GM23338 (cell line): Measurements from ENCODE around the gene SORL1.

Source experiments
- EZH2 ChIP-seq: fragments of 200-600 bp; sonication (generic); IDR thresholded peaks from one replicate; pipeline ENCODE4 v1.8.0; 2017; ENCODE audit warnings: antibody characterized with exemption, mild to moderate bottlenecking, low read depth; ENCODE audit not compliant: unreplicated experiment
- TF ChIP-seq, protein P1 (sequence below), 2 experiments: fragments of 200-600 bp in 1 of 2; sonication (generic) in 1 of 2; conservative IDR thresholded peaks; 2 replicates each; pipeline versions ENCODE4 v1.5.1 to v1.6.1; 2016 to 2017; ENCODE audit warnings: antibody characterized with exemption in 2 of 2, low read depth in 2 of 2, mild to moderate bottlenecking in 2 of 2, moderate library complexity in 1 of 2
- TF ChIP-seq, protein P2 (sequence below): fragments of 250-450 bp; sonication (Bioruptor Pico); IDR thresholded peaks from 2 replicates; pipeline ENCODE4 v1.5.0; 2020; ENCODE audit warnings: mild to moderate bottlenecking, moderate library complexity

GRCh38 chr11:121418625-121419114, 33.4 kb upstream of the SORL1 start:
- TF ChIP-seq, protein P1, sequence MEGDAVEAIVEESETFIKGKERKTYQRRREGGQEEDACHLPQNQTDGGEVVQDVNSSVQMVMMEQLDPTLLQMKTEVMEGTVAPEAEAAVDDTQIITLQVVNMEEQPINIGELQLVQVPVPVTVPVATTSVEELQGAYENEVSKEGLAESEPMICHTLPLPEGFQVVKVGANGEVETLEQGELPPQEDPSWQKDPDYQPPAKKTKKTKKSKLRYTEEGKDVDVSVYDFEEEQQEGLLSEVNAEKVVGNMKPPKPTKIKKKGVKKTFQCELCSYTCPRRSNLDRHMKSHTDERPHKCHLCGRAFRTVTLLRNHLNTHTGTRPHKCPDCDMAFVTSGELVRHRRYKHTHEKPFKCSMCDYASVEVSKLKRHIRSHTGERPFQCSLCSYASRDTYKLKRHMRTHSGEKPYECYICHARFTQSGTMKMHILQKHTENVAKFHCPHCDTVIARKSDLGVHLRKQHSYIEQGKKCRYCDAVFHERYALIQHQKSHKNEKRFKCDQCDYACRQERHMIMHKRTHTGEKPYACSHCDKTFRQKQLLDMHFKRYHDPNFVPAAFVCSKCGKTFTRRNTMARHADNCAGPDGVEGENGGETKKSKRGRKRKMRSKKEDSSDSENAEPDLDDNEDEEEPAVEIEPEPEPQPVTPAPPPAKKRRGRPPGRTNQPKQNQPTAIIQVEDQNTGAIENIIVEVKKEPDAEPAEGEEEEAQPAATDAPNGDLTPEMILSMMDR (conservative IDR thresholded peaks at IDR 0.05; ENCODE audit: low read depth in 2 of 2), result no peak
- no peak for TF ChIP-seq EZH2
- TF ChIP-seq, protein P2, sequence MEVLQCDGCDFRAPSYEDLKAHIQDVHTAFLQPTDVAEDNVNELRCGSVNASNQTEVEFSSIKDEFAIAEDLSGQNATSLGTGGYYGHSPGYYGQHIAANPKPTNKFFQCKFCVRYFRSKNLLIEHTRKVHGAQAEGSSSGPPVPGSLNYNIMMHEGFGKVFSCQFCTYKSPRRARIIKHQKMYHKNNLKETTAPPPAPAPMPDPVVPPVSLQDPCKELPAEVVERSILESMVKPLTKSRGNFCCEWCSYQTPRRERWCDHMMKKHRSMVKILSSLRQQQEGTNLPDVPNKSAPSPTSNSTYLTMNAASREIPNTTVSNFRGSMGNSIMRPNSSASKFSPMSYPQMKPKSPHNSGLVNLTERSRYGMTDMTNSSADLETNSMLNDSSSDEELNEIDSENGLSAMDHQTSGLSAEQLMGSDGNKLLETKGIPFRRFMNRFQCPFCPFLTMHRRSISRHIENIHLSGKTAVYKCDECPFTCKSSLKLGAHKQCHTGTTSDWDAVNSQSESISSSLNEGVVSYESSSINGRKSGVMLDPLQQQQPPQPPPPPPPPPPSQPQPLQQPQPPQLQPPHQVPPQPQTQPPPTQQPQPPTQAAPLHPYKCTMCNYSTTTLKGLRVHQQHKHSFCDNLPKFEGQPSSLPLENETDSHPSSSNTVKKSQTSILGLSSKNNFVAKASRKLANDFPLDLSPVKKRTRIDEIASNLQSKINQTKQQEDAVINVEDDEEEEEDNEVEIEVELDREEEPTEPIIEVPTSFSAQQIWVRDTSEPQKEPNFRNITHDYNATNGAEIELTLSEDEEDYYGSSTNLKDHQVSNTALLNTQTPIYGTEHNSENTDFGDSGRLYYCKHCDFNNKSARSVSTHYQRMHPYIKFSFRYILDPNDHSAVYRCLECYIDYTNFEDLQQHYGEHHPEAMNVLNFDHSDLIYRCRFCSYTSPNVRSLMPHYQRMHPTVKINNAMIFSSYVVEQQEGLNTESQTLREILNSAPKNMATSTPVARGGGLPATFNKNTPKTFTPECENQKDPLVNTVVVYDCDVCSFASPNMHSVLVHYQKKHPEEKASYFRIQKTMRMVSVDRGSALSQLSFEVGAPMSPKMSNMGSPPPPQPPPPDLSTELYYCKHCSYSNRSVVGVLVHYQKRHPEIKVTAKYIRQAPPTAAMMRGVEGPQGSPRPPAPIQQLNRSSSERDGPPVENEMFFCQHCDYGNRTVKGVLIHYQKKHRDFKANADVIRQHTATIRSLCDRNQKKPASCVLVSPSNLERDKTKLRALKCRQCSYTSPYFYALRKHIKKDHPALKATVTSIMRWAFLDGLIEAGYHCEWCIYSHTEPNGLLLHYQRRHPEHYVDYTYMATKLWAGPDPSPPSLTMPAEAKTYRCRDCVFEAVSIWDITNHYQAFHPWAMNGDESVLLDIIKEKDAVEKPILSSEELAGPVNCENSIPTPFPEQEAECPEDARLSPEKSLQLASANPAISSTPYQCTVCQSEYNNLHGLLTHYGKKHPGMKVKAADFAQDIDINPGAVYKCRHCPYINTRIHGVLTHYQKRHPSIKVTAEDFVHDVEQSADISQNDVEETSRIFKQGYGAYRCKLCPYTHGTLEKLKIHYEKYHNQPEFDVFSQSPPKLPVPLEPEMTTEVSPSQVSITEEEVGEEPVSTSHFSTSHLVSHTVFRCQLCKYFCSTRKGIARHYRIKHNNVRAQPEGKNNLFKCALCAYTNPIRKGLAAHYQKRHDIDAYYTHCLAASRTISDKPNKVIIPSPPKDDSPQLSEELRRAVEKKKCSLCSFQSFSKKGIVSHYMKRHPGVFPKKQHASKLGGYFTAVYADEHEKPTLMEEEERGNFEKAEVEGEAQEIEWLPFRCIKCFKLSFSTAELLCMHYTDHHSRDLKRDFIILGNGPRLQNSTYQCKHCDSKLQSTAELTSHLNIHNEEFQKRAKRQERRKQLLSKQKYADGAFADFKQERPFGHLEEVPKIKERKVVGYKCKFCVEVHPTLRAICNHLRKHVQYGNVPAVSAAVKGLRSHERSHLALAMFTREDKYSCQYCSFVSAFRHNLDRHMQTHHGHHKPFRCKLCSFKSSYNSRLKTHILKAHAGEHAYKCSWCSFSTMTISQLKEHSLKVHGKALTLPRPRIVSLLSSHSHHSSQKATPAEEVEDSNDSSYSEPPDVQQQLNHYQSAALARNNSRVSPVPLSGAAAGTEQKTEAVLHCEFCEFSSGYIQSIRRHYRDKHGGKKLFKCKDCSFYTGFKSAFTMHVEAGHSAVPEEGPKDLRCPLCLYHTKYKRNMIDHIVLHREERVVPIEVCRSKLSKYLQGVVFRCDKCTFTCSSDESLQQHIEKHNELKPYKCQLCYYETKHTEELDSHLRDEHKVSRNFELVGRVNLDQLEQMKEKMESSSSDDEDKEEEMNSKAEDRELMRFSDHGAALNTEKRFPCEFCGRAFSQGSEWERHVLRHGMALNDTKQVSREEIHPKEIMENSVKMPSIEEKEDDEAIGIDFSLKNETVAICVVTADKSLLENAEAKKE, result no peak
